ENCODE data around the gene CABP2.

Gene CABP2

DNA sequence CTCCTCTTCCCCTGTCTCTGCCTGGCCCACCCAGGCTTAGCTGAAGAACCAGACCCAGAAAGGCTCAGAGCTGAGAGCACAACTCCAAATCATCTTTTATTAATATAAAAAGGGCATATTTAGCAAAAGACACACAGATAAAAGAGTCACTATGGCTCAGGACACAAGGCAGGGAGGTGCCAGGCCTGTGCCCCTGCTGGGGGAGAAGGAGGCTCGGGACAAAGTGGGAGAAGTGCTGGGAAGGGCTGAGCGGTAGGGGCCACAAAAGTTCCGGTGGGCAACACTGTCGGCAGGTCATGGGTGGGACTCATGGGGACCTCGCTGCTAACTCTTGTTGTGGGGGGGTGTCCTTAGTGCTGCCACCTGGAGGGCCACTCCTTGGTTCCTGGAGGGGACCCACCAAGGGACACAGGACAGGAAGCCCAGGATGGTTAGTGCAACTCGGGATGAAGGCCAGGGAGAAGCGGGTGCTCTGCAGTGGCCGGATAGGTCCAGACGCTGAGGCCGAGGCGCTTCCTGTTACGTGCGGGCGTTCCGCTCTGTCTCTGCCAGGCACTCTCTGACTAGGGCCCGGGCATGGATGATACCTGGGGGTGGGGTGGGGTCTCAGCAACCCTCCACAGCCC lies 16.7 kb downstream of the CABP2 start:
- Histone ChIP-seq H3K9me3 (ENCODE audit: low read length) (no peaks in the 10 kb centered on the region), H3K79me2 (ENCODE audit: insufficient read depth, low read length) (no peaks in the 10 kb centered on the region), H3K36me3 (ENCODE audit: insufficient read depth, low read length) (peaks cover 11% of the 10 kb centered on the region; the same call in 1 of the 2 replicates), H3K4me3 (ENCODE audit: low read depth, low read length, poor library complexity, severe bottlenecking) (peak overlapping the region; percentile 81), H4K20me1 (ENCODE audit: insufficient read depth, low read length) (no peaks in the 10 kb centered on the region), H3K9me2 (ENCODE audit: low read depth, low read length) (no peaks in the 10 kb centered on the region), H3K27me3 (ENCODE audit: insufficient read depth, low read length) (no peaks in the 10 kb centered on the region), H3K4me1 (ENCODE audit: insufficient read depth, low read length, severe bottlenecking) (peaks cover 35% of the 10 kb centered on the region), H2AFZ (ENCODE audit: low read length) (no peak overlapping the region), H3F3A (ENCODE audit: insufficient read depth, low read length) (0 out of 2 replicates have a peak, but pooled peaks cover 3% of the 10 kb centered on the region), H3K9ac (ENCODE audit: low read length) (peak overlapping the region; percentile 67), H3K4me2 (ENCODE audit: low read length) (peak overlapping the region; percentile 99), H3K27ac (ENCODE audit: low read depth, low read length, poor library complexity, severe bottlenecking) (peak overlapping the region; percentile 89)
- TF ChIP-seq EZH2 (IDR thresholded peaks at IDR 0.05; ENCODE audit: borderline replicate concordance, low read length) = no peak
- TF ChIP-seq, protein P1, sequence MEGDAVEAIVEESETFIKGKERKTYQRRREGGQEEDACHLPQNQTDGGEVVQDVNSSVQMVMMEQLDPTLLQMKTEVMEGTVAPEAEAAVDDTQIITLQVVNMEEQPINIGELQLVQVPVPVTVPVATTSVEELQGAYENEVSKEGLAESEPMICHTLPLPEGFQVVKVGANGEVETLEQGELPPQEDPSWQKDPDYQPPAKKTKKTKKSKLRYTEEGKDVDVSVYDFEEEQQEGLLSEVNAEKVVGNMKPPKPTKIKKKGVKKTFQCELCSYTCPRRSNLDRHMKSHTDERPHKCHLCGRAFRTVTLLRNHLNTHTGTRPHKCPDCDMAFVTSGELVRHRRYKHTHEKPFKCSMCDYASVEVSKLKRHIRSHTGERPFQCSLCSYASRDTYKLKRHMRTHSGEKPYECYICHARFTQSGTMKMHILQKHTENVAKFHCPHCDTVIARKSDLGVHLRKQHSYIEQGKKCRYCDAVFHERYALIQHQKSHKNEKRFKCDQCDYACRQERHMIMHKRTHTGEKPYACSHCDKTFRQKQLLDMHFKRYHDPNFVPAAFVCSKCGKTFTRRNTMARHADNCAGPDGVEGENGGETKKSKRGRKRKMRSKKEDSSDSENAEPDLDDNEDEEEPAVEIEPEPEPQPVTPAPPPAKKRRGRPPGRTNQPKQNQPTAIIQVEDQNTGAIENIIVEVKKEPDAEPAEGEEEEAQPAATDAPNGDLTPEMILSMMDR (IDR thresholded peaks at IDR 0.05; ENCODE audit: low read length) = no peak

DNA sequence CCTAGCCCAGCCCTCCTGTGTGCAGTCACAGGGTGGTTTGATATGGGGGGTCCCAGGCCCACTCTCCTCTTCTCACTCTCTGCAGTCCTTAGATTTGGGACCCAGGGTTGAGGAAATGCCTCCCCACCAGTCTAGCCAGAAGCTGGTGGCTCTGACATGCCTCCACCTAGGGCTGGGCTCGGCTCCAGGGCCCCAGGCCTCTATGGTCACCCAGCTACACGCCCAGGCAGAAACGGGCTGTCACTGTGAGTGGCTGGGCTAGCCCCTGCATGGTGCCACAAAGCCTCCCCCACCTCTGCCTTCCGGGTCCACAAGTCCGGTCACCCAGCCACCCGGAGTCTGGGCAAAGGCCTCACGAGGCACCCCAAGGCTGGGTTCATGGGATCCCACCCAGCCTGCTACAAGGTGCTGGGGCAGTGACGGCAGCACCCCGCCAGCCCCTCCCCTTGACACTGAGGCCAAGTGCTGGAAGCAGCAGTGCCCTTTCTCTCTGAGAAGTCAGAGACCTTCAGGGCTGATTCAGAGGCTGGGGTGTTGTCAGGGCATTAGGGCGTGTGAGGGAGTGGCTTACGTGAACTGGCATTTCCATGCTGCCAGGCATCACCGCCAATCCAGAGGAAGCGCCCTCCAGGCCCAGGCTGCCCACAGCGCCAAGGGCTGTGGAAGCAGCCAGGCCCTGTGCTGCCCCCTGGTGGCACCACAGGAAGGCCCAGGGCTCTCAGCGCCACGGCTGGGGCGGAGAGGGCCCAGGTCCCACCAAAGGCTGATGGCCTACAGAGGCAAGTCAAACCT lies 17.4 kb downstream of the CABP2 start:
- Histone ChIP-seq H3K36me3 (ENCODE audit: insufficient read depth, low read length) (peaks cover 11% of the 10 kb centered on the region; the same call in 1 of the 2 replicates), H3F3A (ENCODE audit: insufficient read depth, low read length) (0 out of 2 replicates have a peak, but pooled peaks cover 3% of the 10 kb centered on the region), H4K20me1 (ENCODE audit: insufficient read depth, low read length) (no peaks in the 10 kb centered on the region), H3K79me2 (ENCODE audit: insufficient read depth, low read length) (no peaks in the 10 kb centered on the region), H3K9ac (ENCODE audit: low read length) (peak overlapping the region; percentile 81), H3K27me3 (ENCODE audit: insufficient read depth, low read length) (no peaks in the 10 kb centered on the region), H3K27ac (ENCODE audit: low read depth, low read length, poor library complexity, severe bottlenecking) (peak overlapping the region; percentile 89), H3K4me1 (ENCODE audit: insufficient read depth, low read length, severe bottlenecking) (peaks cover 35% of the 10 kb centered on the region), H3K4me2 (ENCODE audit: low read length) (peak overlapping the region; percentile 99), H3K4me3 (ENCODE audit: low read depth, low read length, poor library complexity, severe bottlenecking) (peak overlapping the region; percentile 81), H3K9me2 (ENCODE audit: low read depth, low read length) (no peaks in the 10 kb centered on the region), H2AFZ (ENCODE audit: low read length) (no peak overlapping the region), H3K9me3 (ENCODE audit: low read length) (no peaks in the 10 kb centered on the region)
- no peak for TF ChIP-seq EZH2 (IDR thresholded peaks at IDR 0.05; ENCODE audit: borderline replicate concordance, low read length)
- TF ChIP-seq, protein P1 (IDR thresholded peaks at IDR 0.05; ENCODE audit: low read length) = peak; percentile 96

DNA sequence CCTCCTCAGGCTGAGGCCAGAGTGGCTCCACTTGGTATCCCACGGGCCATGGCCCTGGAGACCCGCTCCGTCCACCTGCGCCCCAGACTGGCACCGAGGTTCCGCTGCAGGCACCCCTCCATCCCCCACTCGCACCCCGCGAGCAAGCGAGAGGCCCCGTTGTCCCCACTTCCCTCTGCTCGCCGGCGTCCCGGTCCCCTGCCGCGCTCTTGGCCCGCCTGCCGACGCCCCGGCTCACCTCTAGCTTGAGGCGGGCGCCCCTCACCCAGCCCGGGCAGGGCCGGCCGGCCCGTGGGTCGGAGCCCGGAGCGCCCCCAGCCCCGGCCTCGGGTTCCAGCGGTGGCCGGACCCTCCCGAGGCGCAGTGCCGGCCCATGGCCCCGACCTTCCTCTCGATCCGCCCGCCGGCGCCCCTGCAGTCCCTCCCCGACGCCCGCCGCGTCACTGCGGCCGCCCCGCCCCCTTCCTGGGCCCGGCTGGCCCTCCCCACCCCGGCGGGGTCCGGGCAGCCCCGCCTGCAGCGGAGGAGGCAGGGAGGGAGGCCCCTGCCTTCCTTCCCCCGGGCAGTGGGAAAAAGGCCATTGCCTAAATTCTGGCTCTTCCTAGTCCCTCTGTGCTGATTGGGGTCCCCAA lies 18.2 kb downstream of the CABP2 start, which contains the start of gene PITPNM1:
Gene PITPNM1 (minus strand): TSS at position 414 of the 632 bp plus-strand sequence. CDS start 1,183 bp downstream, outside the sequence.
- 0 out of 2 replicates have a peak, but pooled peaks cover 3% of the 10 kb centered on the region for H3F3A ChIP-seq (ENCODE audit: insufficient read depth, low read length)
- H3K9me2 ChIP-seq (ENCODE audit: low read depth, low read length) = no peaks in the 10 kb centered on the region
- H2AFZ ChIP-seq (ENCODE audit: low read length) = no peak within 1 kb of the TSS
- peaks cover 35% of the 10 kb centered on the region for H3K4me1 ChIP-seq (ENCODE audit: insufficient read depth, low read length, severe bottlenecking)
- peak within 1 kb of the TSS; percentile 81 for H3K4me3 ChIP-seq (ENCODE audit: low read depth, low read length, poor library complexity, severe bottlenecking)
- no peaks in the 10 kb centered on the region for H3K79me2 ChIP-seq (ENCODE audit: insufficient read depth, low read length)
- H4K20me1 ChIP-seq (ENCODE audit: insufficient read depth, low read length) = no peaks in the 10 kb centered on the region
- TF ChIP-seq EZH2 (IDR thresholded peaks at IDR 0.05; ENCODE audit: borderline replicate concordance, low read length) = no peak
- TF ChIP-seq, protein P1 (IDR thresholded peaks at IDR 0.05; ENCODE audit: low read length) = no peak
- H3K36me3 ChIP-seq (ENCODE audit: insufficient read depth, low read length) = peaks cover 11% of the 10 kb centered on the region; the same call in 1 of the 2 replicates
- peak within 1 kb of the TSS; percentile 99 for H3K4me2 ChIP-seq (ENCODE audit: low read length)
- H3K9ac ChIP-seq (ENCODE audit: low read length) = peak within 1 kb of the TSS; percentile 81
- H3K9me3 ChIP-seq (ENCODE audit: low read length) = no peaks in the 10 kb centered on the region
- peak within 1 kb of the TSS; percentile 89 for H3K27ac ChIP-seq (ENCODE audit: low read depth, low read length, poor library complexity, severe bottlenecking)
- no peaks in the 10 kb centered on the region for H3K27me3 ChIP-seq (ENCODE audit: insufficient read depth, low read length)
